NCI-H526 (cell line): ENCODE measurements around the gene THTPA.

Source experiments
- DNase-seq, 2 experiments: peaks; one replicate each; lab custom pipeline; 2025; lab: John Stamatoyannopoulos, UW

THTPA gene

GRCh38 chr14:23567186-23568020, 11.3 kb downstream of the THTPA start, which contains the start of gene AP1G2:
AP1G2 (minus strand) TSS chr14:23567791; CDS start chr14:23567314, 477 bp downstream.
- DNase-seq = peak; percentile 85 to 95

GRCh38 chr14:23568021-23568599, 12.0 kb downstream of the THTPA start:
- no peak for DNase-seq

GRCh38 chr14:23568600-23569331, 12.7 kb downstream of the THTPA start:
- DNase-seq = peak in 1 of 2 experiments; percentile 51

GRCh38 chr14:23569443-23570151, 13.5 kb downstream of the THTPA start:
- DNase-seq = peak; percentile 43 to 52

GRCh38 chr14:23570806-23571483, 14.9 kb downstream of the THTPA start:
- no peak for DNase-seq

GRCh38 chr14:23571701-23572523, 15.8 kb downstream of the THTPA start:
- DNase-seq = no peak

- DNase-seq = no peak
Observed at GRCh38 chr14:23572524-23572828, 16.4 kb downstream of the THTPA start.

- no peak for DNase-seq
Observed at GRCh38 chr14:23572836-23573235, 16.8 kb downstream of the THTPA start.

- DNase-seq = peak; percentile 62 to 79
Observed at GRCh38 chr14:23573384-23574015, 17.4 kb downstream of the THTPA start.

GRCh38 chr14:23577004-23577681, 21.1 kb downstream of the THTPA start:
- peak in 1 of 2 experiments; percentile 46 for DNase-seq

- no peak for DNase-seq
Observed at GRCh38 chr14:23577710-23578392, 21.8 kb downstream of the THTPA start.

GRCh38 chr14:23578560-23579310, 22.7 kb downstream of the THTPA start, which contains the start of gene JPH4:
JPH4 (minus strand) TSS chr14:23578790; CDS start chr14:23577453, 1,337 bp downstream.
- DNase-seq = peak in 1 of 2 experiments; percentile 39

GRCh38 chr14:23579311-23579630, 23.2 kb downstream of the THTPA start:
- DNase-seq = no peak

- DNase-seq = no peak
Observed at GRCh38 chr14:23579739-23580138, 23.7 kb downstream of the THTPA start.

GRCh38 chr14:23580152-23580926, 24.3 kb downstream of the THTPA start:
- DNase-seq = no peak

- no peak for DNase-seq
Observed at GRCh38 chr14:23580948-23581281, 24.8 kb downstream of the THTPA start.

GRCh38 chr14:23582906-23583760, 27.1 kb downstream of the THTPA start:
- DNase-seq = no peak
